ENCODE data around the gene SLC2A8.
A peak's percentile ranks its signal among the peaks of the same experiment; 100 is the strongest.

Gene SLC2A8

GRCh38 chr9:127403507-127404192 lies 6.7 kb downstream of the SLC2A8 start:
- H3K4me1 ChIP-seq (ENCODE audit: control insufficient read depth, insufficient read depth, low read length, poor library complexity, severe bottlenecking), result peaks cover 4% of the 10 kb centered on the region
- no peak overlapping the region for H3K27ac ChIP-seq (ENCODE audit: low read depth, low read length, severe bottlenecking)
- 93% methylated on average over 18 to 21 of the region's 22 CpGs for WGBS, 2 experiments (ENCODE audit: insufficient coverage in 2 of 2)
- H3K4me3 ChIP-seq (ENCODE audit: extremely low read depth, insufficient read depth, low read length, poor library complexity, severe bottlenecking), result no peak overlapping the region
- H3K36me3 ChIP-seq (ENCODE audit: control insufficient read depth, insufficient read depth, low read length), result peaks cover 51% of the 10 kb centered on the region
- H3K9me3 ChIP-seq (ENCODE audit: control insufficient read depth, low read length), result no peaks in the 10 kb centered on the region

GRCh38 chr9:127404631-127405030 lies 7.7 kb downstream of the SLC2A8 start:
- 95 to 96% methylated on average over 21 to 23 of the region's 23 CpGs for whole genome bisulfite sequencing, 2 experiments (ENCODE audit: insufficient coverage in 2 of 2)
- H3K4me1 ChIP-seq (ENCODE audit: control insufficient read depth, insufficient read depth, low read length, poor library complexity, severe bottlenecking), result peaks cover 4% of the 10 kb centered on the region
- no peak overlapping the region for H3K27ac ChIP-seq (ENCODE audit: low read depth, low read length, severe bottlenecking)

GRCh38 chr9:127405344-127406125 lies 8.6 kb downstream of the SLC2A8 start:
- H3K9me3 ChIP-seq (ENCODE audit: control insufficient read depth, low read length), result no peaks in the 10 kb centered on the region
- H3K4me3 ChIP-seq (ENCODE audit: extremely low read depth, insufficient read depth, low read length, poor library complexity, severe bottlenecking), result no peak overlapping the region
- H3K4me1 ChIP-seq (ENCODE audit: control insufficient read depth, insufficient read depth, low read length, poor library complexity, severe bottlenecking), result peaks cover 4% of the 10 kb centered on the region
- WGBS, 2 experiments (ENCODE audit: insufficient coverage in 2 of 2), result 96% methylated on average over 20 of the region's 20 CpGs
- H3K36me3 ChIP-seq (ENCODE audit: control insufficient read depth, insufficient read depth, low read length), result peaks cover 39% of the 10 kb centered on the region
- H3K27ac ChIP-seq (ENCODE audit: low read depth, low read length, severe bottlenecking), result no peak overlapping the region

More at GRCh38 chr9:127404631-127405030, 7.7 kb downstream of the SLC2A8 start:
- H3K4me3 ChIP-seq (ENCODE audit: extremely low read depth, insufficient read depth, low read length, poor library complexity, severe bottlenecking), result no peak overlapping the region
- H3K9me3 ChIP-seq (ENCODE audit: control insufficient read depth, low read length), result no peaks in the 10 kb centered on the region
- peaks cover 45% of the 10 kb centered on the region for H3K36me3 ChIP-seq (ENCODE audit: control insufficient read depth, insufficient read depth, low read length)

GRCh38 chr9:127406799-127407491 lies 10.0 kb downstream of the SLC2A8 start:
- Histone ChIP-seq H3K4me1 (ENCODE audit: control insufficient read depth, insufficient read depth, low read length, poor library complexity, severe bottlenecking) (peaks cover 4% of the 10 kb centered on the region), H3K27ac (ENCODE audit: low read depth, low read length, severe bottlenecking) (peak overlapping the region; percentile 16), H3K36me3 (ENCODE audit: control insufficient read depth, insufficient read depth, low read length) (peaks cover 30% of the 10 kb centered on the region), H3K4me3 (ENCODE audit: extremely low read depth, insufficient read depth, low read length, poor library complexity, severe bottlenecking) (no peak overlapping the region), H3K9me3 (ENCODE audit: control insufficient read depth, low read length) (no peaks in the 10 kb centered on the region)
- WGBS, 2 experiments (ENCODE audit: insufficient coverage in 2 of 2), result 82 to 88% methylated on average over 12 to 13 of the region's 13 CpGs

- H3K9me3 ChIP-seq (ENCODE audit: control insufficient read depth, low read length), result no peaks in the 10 kb centered on the region
- H3K36me3 ChIP-seq (ENCODE audit: control insufficient read depth, insufficient read depth, low read length), result peaks cover 27% of the 10 kb centered on the region
- WGBS, 2 experiments (ENCODE audit: insufficient coverage in 2 of 2), result 86 to 98% methylated on average over 6 of the region's 6 CpGs
Measured at GRCh38 chr9:127407492-127407843, 10.5 kb downstream of the SLC2A8 start.

GRCh38 chr9:127411122-127411521 lies 14.2 kb downstream of the SLC2A8 start:
- peaks cover 6% of the 10 kb centered on the region for H3K36me3 ChIP-seq (ENCODE audit: control insufficient read depth, insufficient read depth, low read length)
- no peak overlapping the region for H3K27ac ChIP-seq (ENCODE audit: low read depth, low read length, severe bottlenecking)
- no peak overlapping the region for H3K4me3 ChIP-seq (ENCODE audit: extremely low read depth, insufficient read depth, low read length, poor library complexity, severe bottlenecking)
- WGBS, 2 experiments (ENCODE audit: insufficient coverage in 2 of 2), result 90 to 93% methylated on average over 3 of the region's 4 CpGs
- H3K4me1 ChIP-seq (ENCODE audit: control insufficient read depth, insufficient read depth, low read length, poor library complexity, severe bottlenecking), result peaks cover 13% of the 10 kb centered on the region
- no peaks in the 10 kb centered on the region for H3K9me3 ChIP-seq (ENCODE audit: control insufficient read depth, low read length)

More at GRCh38 chr9:127407492-127407843, 10.5 kb downstream of the SLC2A8 start:
- peaks cover 4% of the 10 kb centered on the region for H3K4me1 ChIP-seq (ENCODE audit: control insufficient read depth, insufficient read depth, low read length, poor library complexity, severe bottlenecking)
- no peak overlapping the region for H3K4me3 ChIP-seq (ENCODE audit: extremely low read depth, insufficient read depth, low read length, poor library complexity, severe bottlenecking)
- no peak overlapping the region for H3K27ac ChIP-seq (ENCODE audit: low read depth, low read length, severe bottlenecking)

GRCh38 chr9:127415141-127415540 lies 18.2 kb downstream of the SLC2A8 start:
- 89 to 94% methylated on average over 4 of the region's 4 CpGs for WGBS, 2 experiments (ENCODE audit: insufficient coverage in 2 of 2)
- H3K4me3 ChIP-seq (ENCODE audit: extremely low read depth, insufficient read depth, low read length, poor library complexity, severe bottlenecking), result no peak overlapping the region
- peaks cover 9% of the 10 kb centered on the region for H3K4me1 ChIP-seq (ENCODE audit: control insufficient read depth, insufficient read depth, low read length, poor library complexity, severe bottlenecking)
- H3K9me3 ChIP-seq (ENCODE audit: control insufficient read depth, low read length), result no peaks in the 10 kb centered on the region
- H3K27ac ChIP-seq (ENCODE audit: low read depth, low read length, severe bottlenecking), result no peak overlapping the region
- H3K36me3 ChIP-seq (ENCODE audit: control insufficient read depth, insufficient read depth, low read length), result no peaks in the 10 kb centered on the region

- Histone ChIP-seq H3K4me1 (ENCODE audit: control insufficient read depth, insufficient read depth, low read length, poor library complexity, severe bottlenecking) (peaks cover 9% of the 10 kb centered on the region), H3K4me3 (ENCODE audit: extremely low read depth, insufficient read depth, low read length, poor library complexity, severe bottlenecking) (no peak overlapping the region), H3K36me3 (ENCODE audit: control insufficient read depth, insufficient read depth, low read length) (no peaks in the 10 kb centered on the region), H3K9me3 (ENCODE audit: control insufficient read depth, low read length) (no peaks in the 10 kb centered on the region), H3K27ac (ENCODE audit: low read depth, low read length, severe bottlenecking) (no peak overlapping the region)
- WGBS, 2 experiments (ENCODE audit: insufficient coverage in 2 of 2), result 78 to 100% methylated on average over 1 of the region's 1 CpG
Measured at GRCh38 chr9:127415657-127416056, 18.7 kb downstream of the SLC2A8 start.

- Histone ChIP-seq H3K36me3 (ENCODE audit: control insufficient read depth, insufficient read depth, low read length) (no peaks in the 10 kb centered on the region), H3K27ac (ENCODE audit: low read depth, low read length, severe bottlenecking) (no peak overlapping the region)
- 85 to 86% methylated on average over 7 to 10 of the region's 15 CpGs for WGBS, 2 experiments (ENCODE audit: insufficient coverage in 2 of 2)
Measured at GRCh38 chr9:127417131-127418036, 20.4 kb downstream of the SLC2A8 start.

GRCh38 chr9:127418037-127418471 lies 21.1 kb downstream of the SLC2A8 start:
- 59 to 63% methylated on average over 10 to 11 of the region's 12 CpGs for WGBS, 2 experiments (ENCODE audit: insufficient coverage in 2 of 2)
- no peak overlapping the region for H3K4me3 ChIP-seq (ENCODE audit: extremely low read depth, insufficient read depth, low read length, poor library complexity, severe bottlenecking)
- H3K9me3 ChIP-seq (ENCODE audit: control insufficient read depth, low read length), result no peaks in the 10 kb centered on the region
- H3K27ac ChIP-seq (ENCODE audit: low read depth, low read length, severe bottlenecking), result no peak overlapping the region
- peaks cover 12% of the 10 kb centered on the region for H3K4me1 ChIP-seq (ENCODE audit: control insufficient read depth, insufficient read depth, low read length, poor library complexity, severe bottlenecking)
- no peaks in the 10 kb centered on the region for H3K36me3 ChIP-seq (ENCODE audit: control insufficient read depth, insufficient read depth, low read length)

More at GRCh38 chr9:127417131-127418036, 20.4 kb downstream of the SLC2A8 start:
- Histone ChIP-seq H3K4me1 (ENCODE audit: control insufficient read depth, insufficient read depth, low read length, poor library complexity, severe bottlenecking) (peaks cover 9% of the 10 kb centered on the region), H3K4me3 (ENCODE audit: extremely low read depth, insufficient read depth, low read length, poor library complexity, severe bottlenecking) (no peak overlapping the region), H3K9me3 (ENCODE audit: control insufficient read depth, low read length) (no peaks in the 10 kb centered on the region)

Data from mesodermal cell (in vitro differentiated cells).